H4 (cell line): ENCODE measurements around the gene TOR1AIP1. TPM values are rescaled to one million over a fixed set of nuclear protein-coding genes. Genes with fewer than 3 reads are reported as not detected.

Experiments used
- DNase-seq: peaks from one replicate; pipeline ENCODE4 v3.0.0-alpha.2; 2015; ENCODE audit warnings: low spot score
- total RNA-seq: library from RNA; depleted of rRNA; stranded (reverse); fragments of >200 nt; shearing (Covaris generic); gene quantifications from 2 replicates; pipeline ENCODE4 v1.2.3, GENCODE V29; 2014

The TOR1AIP1 gene
- total RNA-seq, 1 experiment from 2014 or later: 38.6 TPM

- DNase-seq: peak; percentile 90
Measured at GRCh38 chr1:179881642-179882252, 338 bp upstream of the TOR1AIP1 start.

- DNase-seq: no peak
Measured at GRCh38 chr1:179883040-179883744, 1.1 kb downstream of the TOR1AIP1 start.

- DNase-seq: no peak
Measured at GRCh38 chr1:179883745-179884138, 1.7 kb downstream of the TOR1AIP1 start.

- no peak for DNase-seq
Measured at GRCh38 chr1:179888071-179888470, 6.0 kb downstream of the TOR1AIP1 start.

- no peak for DNase-seq
Measured at GRCh38 chr1:179889589-179889988, 7.5 kb downstream of the TOR1AIP1 start.

- DNase-seq: no peak
Measured at GRCh38 chr1:179910934-179911333, 28.8 kb downstream of the TOR1AIP1 start.

GRCh38 chr1:179911812-179912211 lies 29.7 kb downstream of the TOR1AIP1 start:
- no peak for DNase-seq

- DNase-seq: no peak
Measured at GRCh38 chr1:179917601-179918429, 35.7 kb downstream of the TOR1AIP1 start.

- no peak for DNase-seq
Measured at GRCh38 chr1:179921472-179921871, 39.4 kb downstream of the TOR1AIP1 start.

- no peak for DNase-seq
Measured at GRCh38 chr1:179921981-179922872, 40.1 kb downstream of the TOR1AIP1 start.

GRCh38 chr1:179923029-179923428 lies 40.9 kb downstream of the TOR1AIP1 start:
- DNase-seq: no peak

GRCh38 chr1:179924268-179924667 lies 42.2 kb downstream of the TOR1AIP1 start:
- DNase-seq: no peak

- DNase-seq: no peak
Measured at GRCh38 chr1:179925302-179925701, 43.2 kb downstream of the TOR1AIP1 start.

- DNase-seq: no peak
Measured at GRCh38 chr1:179925922-179926849, 44.1 kb downstream of the TOR1AIP1 start.

GRCh38 chr1:179926850-179927205 lies 44.7 kb downstream of the TOR1AIP1 start:
- DNase-seq: no peak

GRCh38 chr1:179929955-179930798 lies 48.1 kb downstream of the TOR1AIP1 start:
- DNase-seq: no peak

- DNase-seq: no peak
Measured at GRCh38 chr1:179930867-179931266, 48.8 kb downstream of the TOR1AIP1 start.

GRCh38 chr1:179933219-179933618 lies 51.1 kb downstream of the TOR1AIP1 start:
- no peak for DNase-seq

GRCh38 chr1:179935909-179936496 lies 53.9 kb downstream of the TOR1AIP1 start:
- no peak for DNase-seq
